Activated T-cell treated with anti-CD3 and anti-CD28 coated beads for 4 hours (primary cell): ENCODE results near the gene SEPTIN11.

ENCODE experiments used
- DNase-seq: peaks from one replicate; pipeline ENCODE4 v3.0.0-alpha.2; 2020

The SEPTIN11 gene

GRCh38 chr4:76949276-76950051, at the start of gene SEPTIN11:
Gene SEPTIN11 (plus strand): TSS chr4:76949752. CDS start chr4:76949904, 152 bp downstream.
- peak; percentile 70 for DNase-seq

- no peak for DNase-seq
Observed at GRCh38 chr4:76902233-76902890, 47.2 kb upstream of the SEPTIN11 start.

GRCh38 chr4:76904646-76905190, 44.8 kb upstream of the SEPTIN11 start:
- DNase-seq = no peak

DNA sequence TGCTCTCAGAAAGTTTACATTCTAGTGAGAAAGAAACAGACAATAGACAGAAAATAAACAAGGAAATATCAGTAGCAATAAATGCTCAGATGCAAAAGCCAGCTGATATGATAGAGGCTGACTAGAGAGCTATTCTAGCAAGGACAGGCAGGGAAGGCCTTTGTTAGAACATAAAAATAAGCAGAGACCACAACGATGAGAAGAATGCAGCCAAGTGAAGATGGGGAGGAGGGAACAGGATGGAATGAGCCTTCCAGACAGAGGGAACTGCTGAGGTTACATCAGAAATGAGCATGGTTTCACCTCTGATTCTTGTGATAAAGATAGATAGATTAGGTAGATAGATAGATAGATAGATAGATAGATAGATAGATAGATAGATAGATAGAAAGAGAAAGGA, 44.0 kb upstream of the SEPTIN11 start:
- DNase-seq = no peak

DNA sequence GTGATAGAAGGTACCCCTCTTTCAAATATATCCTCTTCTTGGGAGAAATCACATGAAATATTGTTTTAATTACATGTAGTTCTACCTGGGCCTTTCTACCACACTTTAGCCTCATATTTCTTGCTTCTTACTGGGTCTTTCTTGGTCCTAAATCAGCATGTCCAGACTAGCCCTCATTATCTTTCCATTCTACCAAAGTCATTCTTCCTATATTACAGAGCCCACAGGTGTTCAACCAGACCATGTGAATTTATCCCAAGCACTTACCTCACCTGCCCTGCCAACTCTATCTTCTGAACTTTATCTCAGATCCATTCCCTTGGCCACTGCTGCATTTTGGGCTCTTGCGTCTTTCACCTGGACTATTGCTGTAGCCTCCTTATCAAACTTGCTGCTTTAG, 39.8 kb upstream of the SEPTIN11 start:
- DNase-seq = no peak

DNA sequence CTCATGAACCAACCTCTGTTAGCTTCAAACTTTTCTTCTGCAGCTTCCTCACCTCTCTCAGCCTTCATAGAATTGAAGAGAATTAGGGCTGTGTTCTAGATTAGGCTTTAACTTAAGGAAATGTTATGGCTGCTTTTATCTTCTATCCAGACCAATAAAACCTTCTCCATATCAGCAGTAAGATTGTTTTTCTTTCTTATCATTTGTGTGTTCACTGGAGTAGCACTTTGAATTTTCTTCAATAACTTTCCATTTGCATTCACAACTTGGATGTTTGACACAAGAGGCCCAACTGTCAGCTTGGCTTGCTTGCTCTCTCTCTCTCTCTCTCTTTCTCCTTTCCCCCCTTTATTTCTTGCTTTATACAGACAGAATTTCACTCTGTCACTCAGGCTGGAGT, 28.8 kb upstream of the SEPTIN11 start:
- DNase-seq = no peak

- DNase-seq = no peak
Observed at GRCh38 chr4:76923619-76924357, 25.8 kb upstream of the SEPTIN11 start.

DNA sequence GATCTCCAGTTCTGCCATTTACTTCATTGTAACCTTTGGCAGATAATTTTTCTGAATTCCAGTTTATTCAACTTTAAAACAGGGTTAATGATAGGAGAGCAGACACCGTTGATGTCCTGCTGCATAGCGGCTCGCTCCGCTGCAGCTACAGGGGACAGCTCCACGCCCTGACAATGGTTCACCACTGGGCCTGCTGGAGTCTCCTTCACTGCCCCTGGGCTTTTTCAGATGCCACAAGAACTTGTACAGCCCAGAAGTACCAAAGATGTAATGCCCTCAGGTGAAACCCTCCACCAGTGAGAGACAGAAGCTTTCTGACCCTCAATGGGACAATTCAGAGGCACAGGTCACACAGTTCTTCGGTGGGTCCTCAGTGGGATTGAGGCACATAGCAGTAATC, 22.7 kb upstream of the SEPTIN11 start:
- DNase-seq = no peak

DNA sequence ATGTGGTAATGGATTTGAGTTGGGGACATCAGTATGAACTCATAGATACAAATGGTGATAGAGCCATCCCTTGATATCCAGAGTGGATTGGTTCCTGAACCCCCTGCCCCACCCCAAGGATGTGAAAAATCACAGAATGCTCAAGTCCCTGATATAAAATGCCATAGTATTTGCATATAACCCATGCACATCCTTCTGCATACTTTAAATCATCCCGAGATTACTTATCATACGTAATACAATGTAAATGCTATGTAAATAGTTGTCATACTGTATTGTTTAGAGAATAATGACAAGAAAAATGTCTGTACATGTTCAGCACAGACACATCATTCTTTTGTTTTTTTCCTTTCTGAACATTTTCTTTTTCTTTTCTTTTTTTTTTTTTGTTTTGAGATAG, 18.9 kb upstream of the SEPTIN11 start:
- DNase-seq = no peak

GRCh38 chr4:76931087-76931486, 18.5 kb upstream of the SEPTIN11 start:
- no peak for DNase-seq

GRCh38 chr4:76931576-76932276, 17.8 kb upstream of the SEPTIN11 start:
- DNase-seq = no peak

DNA sequence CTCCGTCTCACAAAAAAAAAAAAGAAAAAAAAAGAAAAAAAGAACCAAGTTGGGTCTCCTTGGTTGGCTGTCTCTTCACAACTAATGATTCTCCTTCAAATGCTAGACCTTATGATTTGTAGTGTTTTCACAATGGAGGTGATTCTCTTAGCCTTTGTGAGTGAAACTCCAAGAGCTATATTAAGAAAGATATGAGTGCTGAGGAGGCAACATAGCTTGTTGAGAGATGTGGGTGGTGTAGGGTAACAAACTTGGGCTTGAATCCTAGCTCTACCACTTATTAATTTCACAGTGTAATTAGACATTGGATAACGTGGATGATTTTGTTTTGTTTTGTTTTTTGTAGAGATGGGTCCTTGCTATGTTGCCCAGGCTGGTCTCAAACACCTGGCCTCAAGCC, 10.4 kb upstream of the SEPTIN11 start:
- no peak for DNase-seq

DNA sequence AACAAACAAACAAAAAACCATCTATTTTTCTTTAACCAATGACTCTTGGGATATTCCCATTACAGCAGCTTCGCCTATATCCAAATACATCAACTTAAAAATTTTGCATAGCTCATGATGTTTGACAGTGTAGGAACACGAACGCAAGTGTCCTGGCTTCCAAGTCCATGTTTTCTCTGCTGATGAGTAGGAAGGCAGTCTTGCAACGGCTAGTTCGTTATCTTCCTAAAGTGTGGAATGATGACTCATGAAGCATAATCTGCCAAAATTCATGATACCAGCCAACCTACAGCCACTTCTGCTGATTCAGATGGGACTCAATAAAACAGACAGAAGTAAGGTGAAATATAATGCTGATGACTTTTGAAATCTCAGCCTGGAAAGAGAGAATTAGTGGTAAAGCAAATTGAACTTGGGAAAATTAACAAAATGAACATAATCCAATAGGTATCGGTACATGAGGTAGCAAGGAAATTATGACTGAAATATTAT, 6.4 kb upstream of the SEPTIN11 start:
- no peak for DNase-seq

DNA sequence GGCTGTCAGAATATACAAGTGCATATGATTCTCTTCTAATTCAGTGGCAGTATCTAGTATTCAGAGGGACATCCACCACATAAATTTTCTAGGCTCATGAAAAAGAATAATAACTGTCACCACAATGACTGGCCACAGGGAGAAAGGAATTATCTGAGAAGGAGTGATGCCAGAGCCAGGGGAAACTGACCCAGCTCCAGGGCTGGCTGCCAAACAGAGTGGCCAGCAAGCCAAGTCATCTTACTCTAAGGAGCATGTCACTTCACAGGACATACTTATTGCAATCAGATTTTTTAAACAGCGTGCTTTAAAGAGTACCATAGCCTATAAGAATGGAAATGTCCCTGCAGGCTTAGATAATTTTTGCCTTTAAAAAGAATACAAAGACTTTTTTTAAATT, 5.8 kb upstream of the SEPTIN11 start:
- no peak for DNase-seq

DNA sequence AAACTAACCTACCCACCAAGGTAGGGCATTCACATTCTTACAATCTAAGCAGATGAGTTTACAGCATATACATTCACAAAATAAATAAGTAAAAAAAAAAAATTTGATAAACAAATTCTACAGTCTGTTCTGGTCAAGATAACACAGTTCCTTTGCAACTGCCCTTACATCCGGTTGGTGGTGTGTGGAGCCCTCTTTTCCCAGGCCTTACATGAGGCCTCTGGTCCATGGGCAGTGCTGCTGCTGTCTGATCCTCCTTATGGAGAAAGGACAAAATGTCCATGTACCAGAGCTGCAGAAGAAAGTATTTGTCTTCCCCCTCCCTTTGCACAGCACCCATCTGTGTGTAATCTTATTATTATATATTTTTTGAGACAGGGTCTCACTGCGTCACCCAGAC, 2.2 kb upstream of the SEPTIN11 start:
- DNase-seq = no peak

DNA sequence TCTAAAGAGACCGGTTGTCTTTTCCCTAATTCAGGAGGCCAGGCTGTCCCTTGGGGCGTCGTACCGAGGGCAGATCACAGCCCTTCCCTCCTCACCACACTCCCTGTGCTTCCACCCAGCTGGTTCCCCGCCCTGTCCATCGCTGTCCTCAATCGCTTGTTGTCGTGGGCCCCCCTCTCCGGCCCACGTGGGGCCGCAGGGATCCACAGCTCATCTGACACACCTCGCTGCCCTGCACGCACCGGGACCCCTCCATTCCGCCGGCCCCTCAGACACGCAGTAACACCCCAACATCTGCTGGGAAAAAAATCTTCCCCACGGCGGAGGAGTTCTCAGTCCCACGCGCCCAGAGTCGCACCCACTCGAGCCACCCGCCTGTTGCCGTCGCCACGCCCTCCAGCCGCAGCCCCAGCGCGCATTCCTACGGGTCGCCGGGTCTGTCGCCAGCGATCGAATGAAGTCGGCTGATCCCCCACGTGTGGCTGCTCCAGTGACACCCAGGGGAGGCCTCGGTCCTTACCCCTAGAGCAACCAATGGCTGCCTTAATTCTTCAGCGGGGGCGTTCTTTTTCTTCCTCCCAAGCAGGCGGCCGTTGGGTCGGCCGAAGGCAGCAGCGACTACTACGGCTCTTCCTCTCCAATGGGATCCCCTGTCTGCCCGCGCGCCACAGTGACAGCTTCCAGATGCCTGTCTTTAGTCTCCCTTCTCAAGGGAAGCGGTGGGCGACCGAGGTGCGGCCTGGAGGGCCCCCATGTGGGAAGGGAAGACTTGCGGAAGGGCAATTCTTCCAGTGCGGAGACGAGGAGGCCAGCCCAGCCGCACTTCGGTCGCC, 893 bp upstream of the SEPTIN11 start:
- DNase-seq = peak; percentile 50

DNA sequence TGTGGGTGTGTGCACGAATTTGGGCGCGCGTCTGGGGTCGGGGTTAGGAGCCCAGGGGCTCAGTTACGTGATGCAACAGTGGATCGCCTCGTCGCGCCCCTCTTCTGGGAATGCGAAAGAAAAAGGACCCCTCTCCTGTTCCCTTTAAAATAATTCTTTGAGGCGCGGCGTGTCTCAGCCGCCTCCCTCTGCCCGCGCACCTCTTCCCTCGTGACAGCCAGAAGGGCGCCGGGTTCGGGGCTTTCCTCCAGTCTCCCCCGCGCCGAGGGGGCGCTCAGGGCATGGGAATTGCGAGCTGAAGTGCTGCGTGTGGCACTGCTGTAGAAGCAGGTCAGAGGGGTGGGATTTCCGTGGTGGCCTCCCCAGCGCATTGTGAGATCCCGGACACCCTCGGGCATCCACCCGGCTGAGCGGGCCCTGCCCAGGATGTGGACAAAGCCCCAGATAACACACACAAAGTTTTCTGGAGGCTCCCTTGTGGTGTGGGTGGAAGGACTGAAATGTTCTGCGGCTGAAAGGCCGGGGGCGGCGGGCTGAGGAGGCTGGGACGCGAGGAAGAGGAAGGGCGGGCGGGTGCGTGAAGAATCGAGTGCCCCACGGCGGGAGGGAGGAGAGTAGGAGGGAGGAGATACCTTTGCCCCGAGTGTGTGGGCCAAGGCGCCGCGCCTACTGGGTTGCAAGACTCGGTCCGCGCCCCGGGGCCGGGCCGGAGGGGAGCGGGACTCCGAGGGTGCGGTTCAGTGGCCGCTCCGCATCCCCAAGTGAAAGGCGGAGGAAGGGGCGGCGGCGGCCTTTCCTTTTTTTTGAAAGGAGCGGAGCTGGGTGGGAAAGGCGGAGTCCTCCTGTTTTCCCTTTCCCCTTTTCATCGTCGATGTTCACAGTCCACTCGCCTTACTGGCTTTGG, 752 bp downstream of the SEPTIN11 start:
- DNase-seq = peak; percentile 51

GRCh38 chr4:76950956-76951671, 1.6 kb downstream of the SEPTIN11 start:
- no peak for DNase-seq

- no peak for DNase-seq
Observed at GRCh38 chr4:76951672-76952010, 2.1 kb downstream of the SEPTIN11 start.

DNA sequence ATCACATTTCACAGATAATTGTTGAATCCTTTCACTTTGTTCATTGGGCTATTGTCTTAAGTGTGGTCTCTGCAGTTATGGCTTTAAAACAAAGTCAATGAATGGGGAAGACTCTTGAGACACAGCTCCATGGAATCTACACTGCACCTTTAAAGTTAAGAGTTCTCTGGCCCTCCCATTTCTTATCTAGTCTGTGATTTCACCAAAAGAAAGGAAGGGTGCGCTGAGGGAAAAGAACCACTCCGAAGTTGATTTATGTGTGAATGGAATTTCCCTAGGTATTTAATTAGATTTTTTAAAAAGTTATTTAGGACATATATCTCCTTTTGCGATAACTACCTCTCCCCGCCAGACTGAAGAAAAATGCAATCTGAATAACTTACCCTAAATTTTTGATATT, 2.5 kb downstream of the SEPTIN11 start:
- DNase-seq = no peak
